SH-SY5Y (cell line): ENCODE results near the gene SAXO1.

Source experiments
- GATA2 ChIP-seq: IDR thresholded peaks from 2 replicates; pipeline ENCODE4 v1.6.1; 2011; ENCODE audit warnings: mild to moderate bottlenecking, low read depth, low read length
- GATA3 ChIP-seq: IDR thresholded peaks from 2 replicates; pipeline ENCODE4 v1.6.1; 2011; ENCODE audit warnings: low read depth, mild to moderate bottlenecking, low read length, moderate library complexity

DNA sequence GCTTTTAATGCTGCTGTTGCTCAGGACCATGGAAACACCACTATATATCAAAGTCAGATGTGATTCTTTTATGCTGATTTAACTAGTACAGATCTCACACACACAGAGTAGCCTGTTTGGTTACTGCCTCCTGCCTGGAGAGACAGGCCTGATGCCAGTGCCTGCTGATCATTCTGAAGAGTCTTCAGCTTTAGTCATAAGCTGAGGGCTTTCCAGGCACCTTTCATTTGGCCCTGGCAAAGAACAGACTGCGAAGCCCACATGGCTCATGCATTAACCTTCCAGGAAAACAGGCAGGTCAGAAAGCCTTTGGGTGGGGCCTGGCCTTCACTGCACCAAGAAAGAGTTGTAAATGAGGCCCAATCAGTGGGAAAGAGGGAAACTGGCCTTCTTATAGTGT lies 144.7 kb downstream of the SAXO1 start:
- TF ChIP-seq GATA2 (no peak), GATA3 (no peak)
